Trophoblast cell (in vitro differentiated cells and primary cell): ENCODE results near the gene ELMOD1.

Experiments
- DNase-seq, 2 donors: peaks; one replicate each; pipeline ENCODE4 v3.0.0-alpha.2; 2016
- H2AFZ ChIP-seq: 2 replicates; pipeline ENCODE4 v1.6.1; 2013; ENCODE audit warnings: low read length, moderate library complexity, mild to moderate bottlenecking; ENCODE audit not compliant: insufficient read depth, poor library complexity
- H2AK5ac ChIP-seq: 2 replicates; pipeline ENCODE4 v1.6.1; 2013; ENCODE audit warnings: mild to moderate bottlenecking, low read length
- H2BK120ac ChIP-seq: 2 replicates; pipeline ENCODE4 v1.6.1; 2013; ENCODE audit warnings: low read length, mild to moderate bottlenecking, moderate library complexity; ENCODE audit not compliant: insufficient read depth, poor library complexity
- H2BK12ac ChIP-seq: 2 replicates; pipeline ENCODE4 v1.6.1; 2013; ENCODE audit warnings: mild to moderate bottlenecking, low read length, moderate library complexity
- H2BK5ac ChIP-seq: 2 replicates; pipeline ENCODE4 v1.6.1; 2013; ENCODE audit warnings: low read length, low read depth, moderate library complexity, mild to moderate bottlenecking; ENCODE audit not compliant: poor library complexity
- H3K14ac ChIP-seq: 2 replicates; pipeline ENCODE4 v1.6.1; 2013; ENCODE audit warnings: mild to moderate bottlenecking, low read length
- H3K18ac ChIP-seq: 2 replicates; pipeline ENCODE4 v1.6.1; 2013; ENCODE audit warnings: mild to moderate bottlenecking, low read length
- H3K23ac ChIP-seq: 2 replicates; pipeline ENCODE4 v1.6.1; 2013; ENCODE audit warnings: low read length
- H3K27ac ChIP-seq: 2 replicates; pipeline ENCODE4 v1.5.1; 2013; ENCODE audit warnings: low read depth, mild to moderate bottlenecking, inconsistent platforms, low read length, moderate library complexity
- H3K27me3 ChIP-seq: 2 replicates; pipeline ENCODE4 v1.6.1; 2013; ENCODE audit warnings: inconsistent platforms, mild to moderate bottlenecking, low read length, moderate library complexity; ENCODE audit not compliant: insufficient read depth
- H3K36me3 ChIP-seq, 2 experiments: 1 replicate in 1 of 2; 2 replicates in 1 of 2; pipeline ENCODE4 v1.6.1; 2013; ENCODE audit warnings: low read length in 2 of 2, mild to moderate bottlenecking in 2 of 2, moderate library complexity in 1 of 2; ENCODE audit not compliant: insufficient read depth in 2 of 2, control insufficient read depth in 1 of 2
- H3K4ac ChIP-seq: 2 replicates; pipeline ENCODE4 v1.6.1; 2013; ENCODE audit warnings: low read depth, mild to moderate bottlenecking, low read length, moderate library complexity
- H3K4me1 ChIP-seq, 2 experiments: 1 replicate in 1 of 2; 2 replicates in 1 of 2; pipeline ENCODE4 v1.6.1; 2013; ENCODE audit warnings: low read length in 2 of 2, mild to moderate bottlenecking in 2 of 2, moderate library complexity in 1 of 2; ENCODE audit not compliant: insufficient read depth in 2 of 2, control insufficient read depth in 1 of 2
- H3K4me2 ChIP-seq: 2 replicates; pipeline ENCODE4 v1.6.1; 2013; ENCODE audit warnings: inconsistent platforms, mild to moderate bottlenecking, low read length, moderate library complexity
- H3K4me3 ChIP-seq: 2 replicates; pipeline ENCODE4 v1.5.1; 2013; ENCODE audit warnings: mild to moderate bottlenecking, low read depth, low read length, inconsistent platforms
- H3K79me1 ChIP-seq: one replicate; pipeline ENCODE4 v1.6.1; 2013; ENCODE audit warnings: low read length
- H3K79me2 ChIP-seq: 2 replicates; pipeline ENCODE4 v1.6.1; 2013; ENCODE audit warnings: low read length, mild to moderate bottlenecking; ENCODE audit not compliant: control insufficient read depth, insufficient read depth, poor library complexity
- H3K9ac ChIP-seq: 2 replicates; pipeline ENCODE4 v1.6.1; 2013; ENCODE audit warnings: mild to moderate bottlenecking, low read length
- H3K9me3 ChIP-seq: 2 replicates; pipeline ENCODE4 v1.6.1; 2013; ENCODE audit warnings: low read depth, mild to moderate bottlenecking, control low read depth, inconsistent platforms, low read length; ENCODE audit not compliant: insufficient read depth
- H4K12ac ChIP-seq: 2 replicates; pipeline ENCODE4 v1.6.1; 2013; ENCODE audit warnings: low read depth, mild to moderate bottlenecking, low read length, moderate library complexity
- H4K8ac ChIP-seq: 2 replicates; pipeline ENCODE4 v1.6.1; 2013; ENCODE audit warnings: low read depth, mild to moderate bottlenecking, low read length, moderate library complexity
- H4K91ac ChIP-seq: one replicate; pipeline ENCODE4 v1.6.1; 2013; ENCODE audit warnings: low read depth, mild to moderate bottlenecking, low read length, moderate library complexity
- WGBS: extraction: QIAGEN DNeasy Blood & Tissue Kit; methylation state at CpG from one replicate; pipeline ENCODE4 v1.1.7; 2013; ENCODE audit warnings: missing lambda C conversion rate; ENCODE audit not compliant: insufficient read length, insufficient coverage; ENCODE audit errors: extremely low coverage; 5-methylcytosine and 5-hydroxymethylcytosine counted together

ELMOD1 gene

DNA sequence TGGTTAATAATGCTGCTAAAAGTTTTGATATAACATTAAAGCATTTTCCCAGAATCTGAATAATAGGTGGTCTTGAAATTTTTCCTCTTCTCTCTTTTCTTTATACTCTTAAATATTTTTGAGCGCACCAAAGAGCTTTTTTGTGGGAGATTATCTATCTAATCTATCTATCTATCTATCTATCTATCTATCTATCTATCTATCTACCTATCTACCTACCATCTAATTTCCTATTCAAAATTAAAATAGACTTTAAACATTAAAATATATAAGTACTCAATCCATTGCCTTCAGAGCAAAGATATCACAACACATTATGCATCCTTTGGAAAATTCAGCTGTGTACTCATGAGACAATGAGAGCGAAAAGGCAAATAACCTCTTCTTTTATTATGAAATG is 55.8 kb downstream of the ELMOD1 start:
- no peak overlapping the region for H4K12ac ChIP-seq
- WGBS, result no CpG with 5 or more reads among the region's 2 CpGs
- H3K4me3 ChIP-seq, result no peak overlapping the region
- no peaks in the 10 kb centered on the region for H3K27me3 ChIP-seq
- no peak overlapping the region for H3K4me2 ChIP-seq
- H2BK5ac ChIP-seq, result no peak overlapping the region
- no peak overlapping the region for H3K18ac ChIP-seq
- H3K79me1 ChIP-seq, result no peaks in the 10 kb centered on the region
- H3K14ac ChIP-seq, result no peak overlapping the region
- H3K9me3 ChIP-seq, result no peaks in the 10 kb centered on the region
- DNase-seq, result no peak
- H2BK120ac ChIP-seq, result no peak overlapping the region
- no peak overlapping the region for H3K23ac ChIP-seq
- no peak overlapping the region for H4K8ac ChIP-seq
- no peak overlapping the region for H3K4ac ChIP-seq
- H2AFZ ChIP-seq, result no peak overlapping the region
- H3K4me1 ChIP-seq, result no peaks in the 10 kb centered on the region
- no peak overlapping the region for H3K27ac ChIP-seq
- no peak overlapping the region for H4K91ac ChIP-seq
- H3K9ac ChIP-seq, result no peak overlapping the region
- no peaks in the 10 kb centered on the region for H3K36me3 ChIP-seq
- no peak overlapping the region for H2BK12ac ChIP-seq
- no peaks in the 10 kb centered on the region for H3K79me2 ChIP-seq
- no peak overlapping the region for H2AK5ac ChIP-seq

DNA sequence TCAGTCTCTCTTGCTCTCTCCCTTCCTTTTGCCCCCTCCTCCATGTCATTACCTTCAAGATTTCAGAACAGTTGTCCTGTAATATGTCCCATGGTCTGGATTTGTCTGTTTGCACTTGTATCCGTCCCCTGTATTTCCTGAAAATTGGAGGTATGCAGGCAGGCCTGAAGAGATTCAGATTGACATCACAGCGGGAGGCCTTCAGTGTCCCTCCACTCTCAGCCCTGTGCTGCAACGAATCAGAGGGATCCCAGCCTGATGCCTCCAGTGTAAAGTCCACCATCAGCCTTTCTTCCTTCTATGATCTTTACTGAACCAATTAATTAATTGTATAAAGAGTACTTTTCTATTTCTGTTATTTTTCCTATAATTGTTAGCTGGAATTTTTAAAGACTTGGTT is 57.3 kb downstream of the ELMOD1 start:
- H2BK12ac ChIP-seq, result no peak overlapping the region
- no CpG with 5 or more reads among the region's 3 CpGs for WGBS

DNA sequence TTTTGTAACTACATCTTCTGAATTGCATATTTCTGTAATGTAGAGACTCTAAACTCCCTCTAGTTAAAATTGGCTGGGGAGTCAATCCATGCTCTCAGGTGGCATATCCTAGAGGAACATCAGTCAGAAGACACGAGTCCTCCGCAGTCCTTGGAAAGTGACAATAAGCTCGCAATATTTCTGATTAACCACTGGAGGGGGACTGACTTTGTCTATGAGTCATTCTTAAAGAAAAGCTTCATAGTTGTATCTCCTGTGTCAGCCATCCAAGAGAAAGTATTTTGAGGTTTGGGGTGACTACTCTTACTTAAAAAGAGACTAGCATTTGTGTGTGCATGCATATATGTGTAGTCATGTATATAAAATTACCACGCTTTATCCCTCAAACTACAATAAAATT is 60.7 kb downstream of the ELMOD1 start:
- Histone ChIP-seq H3K27me3 (no peaks in the 10 kb centered on the region), H2AK5ac (no peak overlapping the region), H4K8ac (no peak overlapping the region), H2BK5ac (no peak overlapping the region), H3K27ac (no peak overlapping the region), H3K18ac (no peak overlapping the region), H2BK12ac (no peak overlapping the region), H4K91ac (no peak overlapping the region), H3K36me3 (no peaks in the 10 kb centered on the region), H3K4ac (no peak overlapping the region), H3K14ac (no peak overlapping the region), H2BK120ac (no peak overlapping the region), H3K79me2 (no peaks in the 10 kb centered on the region), H3K4me2 (no peak overlapping the region), H3K79me1 (no peaks in the 10 kb centered on the region), H3K9ac (no peak overlapping the region), H3K4me3 (no peak overlapping the region), H3K4me1 (no peaks in the 10 kb centered on the region), H3K9me3 (no peaks in the 10 kb centered on the region), H3K23ac (no peak overlapping the region), H2AFZ (no peak overlapping the region), H4K12ac (no peak overlapping the region)
- whole genome bisulfite sequencing, result no CpG with 5 or more reads among the region's 4 CpGs
- DNase-seq, result no peak

More for the DNA sequence above, 57.3 kb downstream of the ELMOD1 start:
- H3K9ac ChIP-seq, result no peak overlapping the region
- no peak overlapping the region for H2BK120ac ChIP-seq
- H3K27me3 ChIP-seq, result no peaks in the 10 kb centered on the region
- no peak overlapping the region for H4K8ac ChIP-seq
- H3K79me2 ChIP-seq, result no peaks in the 10 kb centered on the region
- DNase-seq, result no peak
- no peak overlapping the region for H2BK5ac ChIP-seq
- H3K14ac ChIP-seq, result no peak overlapping the region
- H2AK5ac ChIP-seq, result no peak overlapping the region
- no peaks in the 10 kb centered on the region for H3K36me3 ChIP-seq
- no peak overlapping the region for H3K4me2 ChIP-seq
- H3K23ac ChIP-seq, result no peak overlapping the region
- H3K4me1 ChIP-seq, result no peaks in the 10 kb centered on the region
- no peak overlapping the region for H2AFZ ChIP-seq
- H3K79me1 ChIP-seq, result no peaks in the 10 kb centered on the region
- H3K18ac ChIP-seq, result no peak overlapping the region
- H4K91ac ChIP-seq, result no peak overlapping the region
- H3K9me3 ChIP-seq, result no peaks in the 10 kb centered on the region
- no peak overlapping the region for H4K12ac ChIP-seq
- no peak overlapping the region for H3K4me3 ChIP-seq
- no peak overlapping the region for H3K27ac ChIP-seq
- H3K4ac ChIP-seq, result no peak overlapping the region

- H3K4ac ChIP-seq, result no peak overlapping the region
- DNase-seq, result peak in 1 of 2 donors; percentile 36
- H3K36me3 ChIP-seq, result no peaks in the 10 kb centered on the region
- no peak overlapping the region for H2BK5ac ChIP-seq
- H3K27ac ChIP-seq, result no peak overlapping the region
- no peak overlapping the region for H3K9ac ChIP-seq
- no peak overlapping the region for H2BK120ac ChIP-seq
- H3K79me1 ChIP-seq, result no peaks in the 10 kb centered on the region
- no peak overlapping the region for H3K18ac ChIP-seq
- no peaks in the 10 kb centered on the region for H3K4me1 ChIP-seq
- H2BK12ac ChIP-seq, result no peak overlapping the region
- H2AK5ac ChIP-seq, result no peak overlapping the region
- no peak overlapping the region for H3K23ac ChIP-seq
- H4K91ac ChIP-seq, result no peak overlapping the region
- no peak overlapping the region for H4K8ac ChIP-seq
- H3K9me3 ChIP-seq, result no peaks in the 10 kb centered on the region
- no CpG with 5 or more reads among the region's 1 CpG for WGBS
- H4K12ac ChIP-seq, result no peak overlapping the region
- no peaks in the 10 kb centered on the region for H3K79me2 ChIP-seq
- no peak overlapping the region for H3K14ac ChIP-seq
- H3K4me3 ChIP-seq, result no peak overlapping the region
- no peak overlapping the region for H3K4me2 ChIP-seq
- H2AFZ ChIP-seq, result no peak overlapping the region
- H3K27me3 ChIP-seq, result no peaks in the 10 kb centered on the region
Measured at GRCh38 chr11:107653076-107653475, 62.1 kb downstream of the ELMOD1 start.
